G401 (cell line): ENCODE measurements around the gene TUBB1. TPM values are rescaled to one million over a fixed set of nuclear protein-coding genes. Genes with fewer than 3 reads are reported as not detected.

ENCODE experiments used
- DNase-seq: peaks from one replicate; pipeline ENCODE4 v3.0.0-alpha.2; 2015; ENCODE audit warnings: low spot score
- in situ Hi-C: cut with HindIII; loops from 2 replicates; pipeline ENCODE4 v1.10.0; 2016; ENCODE audit warnings: low sequenced_read_pairs, mixed read lengths
- total RNA-seq: library from RNA; depleted of rRNA; stranded (reverse); fragments of >200 nt; shearing (Covaris generic); gene quantifications from 2 replicates; pipeline ENCODE4 v1.2.3, GENCODE V29; 2014

TUBB1 gene
- total RNA-seq, 1 experiment from 2014 or later, result not detected

- DNase-seq, result no peak
- in situ Hi-C loops, result no loop called here
Measured at GRCh38 chr20:59015812-59016711, 3.2 kb upstream of the TUBB1 start.

- in situ Hi-C loops, result no loop called here
- DNase-seq, result no peak
Measured at GRCh38 chr20:59016795-59017492, 2.3 kb upstream of the TUBB1 start.

- DNase-seq, result no peak
- in situ Hi-C loops, result no loop called here
Measured at GRCh38 chr20:59017493-59018231, 1.6 kb upstream of the TUBB1 start.

GRCh38 chr20:59018817-59019216 is 412 bp upstream of the TUBB1 start:
- no peak for DNase-seq
- in situ Hi-C loops, result no loop called here

GRCh38 chr20:59020938-59021551 is 1.8 kb downstream of the TUBB1 start:
- in situ Hi-C loops, result no loop called here
- no peak for DNase-seq

- no peak for DNase-seq
- in situ Hi-C loops, result no loop called here
Measured at GRCh38 chr20:59022754-59023153, 3.5 kb downstream of the TUBB1 start.

GRCh38 chr20:59023616-59024015 is 4.4 kb downstream of the TUBB1 start:
- in situ Hi-C loops, result no loop called here
- DNase-seq, result no peak

- in situ Hi-C loops, result no loop called here
- DNase-seq, result no peak
Measured at GRCh38 chr20:59024111-59024530, 4.9 kb downstream of the TUBB1 start.

- in situ Hi-C loops, result no loop called here
- no peak for DNase-seq
Measured at GRCh38 chr20:59025086-59025485, 5.9 kb downstream of the TUBB1 start.

- in situ Hi-C loops, result no loop called here
- no peak for DNase-seq
Measured at GRCh38 chr20:59025511-59025910, 6.3 kb downstream of the TUBB1 start.

GRCh38 chr20:59026904-59027740 is 7.9 kb downstream of the TUBB1 start:
- DNase-seq, result no peak
- in situ Hi-C loops, result no loop called here

GRCh38 chr20:59027741-59028320 is 8.6 kb downstream of the TUBB1 start:
- in situ Hi-C loops, result no loop called here
- no peak for DNase-seq

- in situ Hi-C loops, result no loop called here
- no peak for DNase-seq
Measured at GRCh38 chr20:59028812-59029211, 9.6 kb downstream of the TUBB1 start.

- no peak for DNase-seq
- in situ Hi-C loops, result no loop called here
Measured at GRCh38 chr20:59030911-59031563, 11.8 kb downstream of the TUBB1 start.

GRCh38 chr20:59031564-59032022 is 12.4 kb downstream of the TUBB1 start:
- no peak for DNase-seq
- in situ Hi-C loops, result no loop called here

GRCh38 chr20:59032023-59032712 is 12.9 kb downstream of the TUBB1 start, which contains the start of gene ATP5F1E:
Gene ATP5F1E (minus strand): TSS chr20:59032335. CDS start chr20:59032251, 84 bp downstream.
- DNase-seq, result peak; percentile 96
- in situ Hi-C loops, result no loop called here

GRCh38 chr20:59032713-59033059 is 13.5 kb downstream of the TUBB1 start:
- in situ Hi-C loops, result no loop called here
- DNase-seq, result no peak
